Retina (tissue), 1 donor: Measurements from ENCODE around the gene LDLRAD4.
A peak's percentile ranks its signal among the peaks of the same experiment; 100 is the strongest.

Experiments
- DNase-seq: peaks from one replicate; pipeline ENCODE4 v3.0.0-alpha.2; 2016

Gene LDLRAD4

DNA sequence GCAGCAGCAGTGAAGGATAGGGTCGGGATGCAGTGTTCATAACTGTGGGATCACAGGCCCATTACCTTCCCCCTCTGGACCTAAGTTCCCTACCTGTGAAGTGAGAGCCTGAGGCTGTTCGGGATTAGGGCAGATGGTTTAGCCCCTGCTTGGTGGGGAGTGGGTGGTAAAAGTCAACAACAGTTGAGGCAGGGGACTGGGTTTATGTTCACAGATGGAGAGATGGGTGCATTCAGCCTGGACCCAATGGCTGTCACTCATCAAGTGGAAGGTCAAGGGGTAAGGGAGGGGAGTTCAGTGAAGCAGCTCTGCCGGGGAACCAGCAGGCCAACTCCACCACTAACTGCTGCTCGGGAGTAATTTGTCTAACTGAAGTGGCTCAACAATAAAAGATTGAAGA lies 327.4 kb downstream of the LDLRAD4 start:
- no peak for DNase-seq

- no peak for DNase-seq
These were observed 328.1 kb downstream of the LDLRAD4 start for GRCh38 chr18:13546638-13547037.

- no peak for DNase-seq
These were observed 328.8 kb downstream of the LDLRAD4 start for GRCh38 chr18:13547347-13547746.

- no peak for DNase-seq
These were observed 329.7 kb downstream of the LDLRAD4 start for GRCh38 chr18:13548106-13548819.

GRCh38 chr18:13548966-13549879 lies 330.7 kb downstream of the LDLRAD4 start:
- DNase-seq: no peak

GRCh38 chr18:13549880-13550232 lies 331.3 kb downstream of the LDLRAD4 start:
- no peak for DNase-seq

- DNase-seq: no peak
These were observed 332.1 kb downstream of the LDLRAD4 start for GRCh38 chr18:13550418-13551304.

- no peak for DNase-seq
These were observed 332.7 kb downstream of the LDLRAD4 start for GRCh38 chr18:13551305-13551603.

- DNase-seq: no peak
These were observed 333.5 kb downstream of the LDLRAD4 start for GRCh38 chr18:13551841-13552733.

- DNase-seq: no peak
These were observed 334.9 kb downstream of the LDLRAD4 start for GRCh38 chr18:13553449-13553848.

DNA sequence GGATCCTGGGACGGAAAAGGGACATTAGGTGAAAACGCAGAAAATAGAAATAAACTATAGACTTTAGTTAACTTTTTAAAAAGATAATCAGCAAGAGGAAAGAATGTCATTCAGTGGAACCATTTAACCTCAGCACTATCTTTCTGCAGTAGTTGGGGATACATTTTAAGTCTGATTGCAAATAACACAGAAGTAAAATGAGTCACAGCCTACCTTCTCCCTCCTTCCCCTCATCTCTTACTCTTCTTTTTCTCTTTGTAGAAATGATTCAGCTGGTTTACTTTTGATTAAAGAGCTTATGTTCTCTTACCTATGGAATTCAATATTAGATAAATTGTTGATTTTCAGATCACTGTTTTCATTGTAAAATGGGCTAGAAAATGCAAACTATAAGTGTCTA lies 336.6 kb downstream of the LDLRAD4 start:
- no peak for DNase-seq

DNA sequence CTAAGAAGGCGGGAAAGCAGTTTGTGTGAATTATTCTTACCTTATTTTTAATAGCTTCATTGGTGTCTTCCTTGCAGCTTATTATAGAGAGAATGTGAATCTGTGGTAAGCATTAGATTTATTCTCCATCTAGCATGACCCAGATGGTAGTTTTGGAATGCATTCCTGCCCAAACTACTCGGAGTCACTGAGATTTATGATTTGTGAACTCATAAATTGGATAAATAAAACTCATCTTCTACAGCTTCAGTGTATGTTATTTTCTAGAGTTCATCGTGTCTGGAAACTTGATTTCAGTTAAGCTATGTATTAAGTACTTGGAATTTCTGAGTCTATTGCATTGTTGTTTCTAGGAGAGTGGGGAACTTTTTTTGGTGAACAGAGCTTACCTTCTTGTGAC lies 337.3 kb downstream of the LDLRAD4 start:
- DNase-seq: no peak

- DNase-seq: no peak
These were observed 337.9 kb downstream of the LDLRAD4 start for GRCh38 chr18:13556502-13556901.

GRCh38 chr18:13558124-13558523 lies 339.6 kb downstream of the LDLRAD4 start:
- DNase-seq: peak; percentile 66

GRCh38 chr18:13558790-13559189 lies 340.2 kb downstream of the LDLRAD4 start:
- no peak for DNase-seq

- DNase-seq: no peak
These were observed 341.2 kb downstream of the LDLRAD4 start for GRCh38 chr18:13559754-13560153.

DNA sequence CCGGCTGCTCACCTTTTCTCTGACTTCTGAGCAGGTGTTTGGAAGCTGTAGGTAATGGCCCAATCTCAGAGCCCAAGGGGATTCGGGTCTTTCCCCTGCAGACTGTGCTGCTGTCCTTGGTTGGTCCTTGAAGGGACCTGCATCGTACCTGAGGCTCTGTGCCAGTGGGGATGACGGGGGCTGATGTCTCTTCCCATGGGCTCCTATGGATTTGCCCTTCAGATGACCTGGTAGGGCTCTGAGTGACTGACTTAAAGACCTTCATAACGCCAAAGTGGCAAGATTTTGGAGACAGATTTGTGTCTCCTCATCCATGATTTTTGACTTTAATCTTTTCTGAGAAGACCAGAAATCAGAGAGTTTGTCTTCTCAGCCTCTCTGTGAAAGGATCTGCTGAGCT lies 341.7 kb downstream of the LDLRAD4 start:
- DNase-seq: no peak

DNA sequence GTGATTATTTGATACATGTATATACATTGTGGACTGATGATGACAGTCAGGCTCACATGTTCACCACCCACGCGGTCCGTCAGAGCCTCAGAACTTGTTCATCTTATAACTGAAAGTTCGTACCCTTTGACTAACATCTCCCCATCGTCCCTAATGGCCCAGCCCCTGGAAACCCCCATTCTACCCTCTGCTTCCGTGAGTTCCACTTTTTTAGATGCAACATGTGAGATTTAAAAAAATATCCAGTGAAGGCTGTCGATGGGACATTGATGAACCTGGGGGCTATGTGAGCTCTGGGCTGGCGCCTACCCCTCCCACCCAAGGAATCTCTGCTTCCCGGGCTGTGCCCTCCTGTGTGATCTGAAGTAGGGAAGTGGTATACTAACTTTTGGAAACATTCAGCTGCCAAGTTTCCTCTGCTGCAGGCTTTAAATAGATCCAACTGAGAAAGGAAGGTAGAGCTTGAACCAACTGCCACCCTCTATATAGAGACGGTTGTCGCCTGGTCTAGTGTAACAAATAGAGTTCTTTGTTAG lies 344.0 kb downstream of the LDLRAD4 start:
- no peak for DNase-seq

DNA sequence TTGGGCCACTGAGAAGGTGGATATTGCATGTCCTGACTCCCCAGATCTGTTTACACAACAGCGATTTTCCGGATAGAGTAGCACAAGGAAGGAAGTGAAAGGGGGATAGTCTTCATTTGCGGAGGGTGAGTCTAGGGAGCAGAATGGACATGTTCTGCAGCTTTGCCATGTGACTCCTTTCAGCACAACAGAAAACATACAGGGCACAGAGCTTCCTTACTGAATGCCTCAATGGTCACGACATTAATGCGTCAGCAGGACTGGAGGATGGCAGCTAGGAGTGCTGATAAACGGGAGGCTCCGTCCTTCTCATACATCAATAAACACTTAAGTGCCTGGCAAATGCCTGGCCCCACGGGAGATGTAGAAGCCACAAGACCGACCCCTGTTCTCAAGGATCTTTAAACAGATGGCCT lies 344.8 kb downstream of the LDLRAD4 start:
- DNase-seq: peak; percentile 48

GRCh38 chr18:13564579-13564978 lies 346.0 kb downstream of the LDLRAD4 start:
- DNase-seq: no peak

DNA sequence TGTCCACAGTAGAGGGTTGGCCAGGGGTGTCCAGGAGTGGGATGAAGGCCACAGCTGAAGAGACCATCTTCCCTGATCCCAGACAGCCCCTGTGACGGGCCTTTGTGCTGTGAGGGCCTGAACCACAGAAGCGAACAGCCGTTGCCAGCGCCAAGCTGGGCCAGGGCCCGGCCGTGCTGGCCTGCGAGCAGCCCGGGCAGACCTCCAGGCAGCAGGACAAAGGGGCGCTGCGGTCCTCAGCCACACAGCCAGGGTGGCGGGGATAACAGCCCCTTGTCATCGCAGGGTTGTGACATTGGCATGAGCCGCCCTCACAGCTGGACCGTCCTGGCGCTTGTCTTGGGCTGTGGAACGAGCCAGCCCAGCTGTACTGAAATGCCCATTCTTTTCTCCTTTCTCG lies 346.7 kb downstream of the LDLRAD4 start:
- no peak for DNase-seq
